Suppressor macrophage (primary cell): Measurements from ENCODE around the gene DNAAF6.
"Not testable (repeated sequence)": the region's sequence is repeated elsewhere in the genome, so short reads cannot be mapped to it uniquely, and the experiment has no call there.

Experiments
- DNase-seq, 4 experiments: peaks; one replicate each; pipeline ENCODE4 v3.0.0-alpha.2; 2020 to 2022
- total RNA-seq, 17 experiments: gene quantifications; one replicate each; lab custom pipeline; 2026; ENCODE audit warnings: mixed read lengths in 6 of 17, inconsistent platforms in 3 of 17; lab: John Stamatoyannopoulos, UW

Gene DNAAF6
- 0 to 0.33 (median 0) reads per million in 17 experiments for total RNA-seq

DNA sequence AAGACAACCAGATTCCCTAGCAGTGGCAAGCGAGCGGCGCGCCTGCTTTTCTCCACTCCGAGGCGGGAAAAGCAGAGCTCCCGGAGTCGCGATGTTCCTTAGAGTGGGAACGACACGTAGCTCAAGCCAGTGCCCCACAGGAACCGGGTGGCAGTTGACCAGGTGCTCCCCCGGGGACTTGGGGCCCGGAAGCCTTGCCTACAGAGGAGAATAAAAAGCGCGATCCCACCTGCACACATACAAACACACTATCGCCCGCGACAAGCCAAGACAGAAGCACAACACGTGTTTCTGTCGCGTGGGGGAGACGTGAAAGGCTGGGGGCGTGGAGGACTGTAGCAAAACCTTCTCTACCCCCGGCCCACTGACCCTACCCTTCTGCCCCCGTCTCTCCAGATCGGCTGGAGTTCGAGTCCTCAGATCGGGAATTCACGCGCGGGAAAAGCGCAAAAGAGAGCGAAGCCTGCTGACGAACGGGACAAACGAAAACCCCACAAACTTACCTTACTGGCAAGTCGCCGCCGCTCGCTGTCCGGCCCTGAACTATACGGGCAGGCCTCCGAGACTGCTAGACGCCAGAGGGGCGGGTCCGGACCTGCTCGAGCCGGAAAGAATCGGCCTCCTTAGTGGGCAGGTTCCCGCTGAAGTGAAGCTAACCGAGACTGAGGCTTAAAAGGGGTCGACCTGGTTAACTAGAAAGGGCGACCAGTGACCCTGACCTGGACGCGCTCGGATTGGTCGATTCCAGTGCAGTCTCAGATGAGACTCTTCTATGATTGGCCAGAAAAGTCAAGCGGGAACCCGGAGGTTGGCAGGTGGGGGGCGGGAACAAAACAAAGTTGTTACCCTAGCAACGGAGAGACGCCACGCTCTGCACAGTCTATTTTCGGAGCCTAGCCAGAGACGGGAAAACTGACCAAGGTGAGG lies at the start of gene DNAAF6, which contains the start of gene NUP62CL:
DNAAF6 (plus strand) TSS at position 842 of the 927 bp plus-strand sequence. CDS start 6,265 bp downstream, outside the sequence.
NUP62CL (minus strand) TSS at position 664 of the 927 bp plus-strand sequence. CDS start 31,287 bp downstream, outside the sequence.
- DNase-seq, result peak; percentile 18 to 56 (median 44)

DNA sequence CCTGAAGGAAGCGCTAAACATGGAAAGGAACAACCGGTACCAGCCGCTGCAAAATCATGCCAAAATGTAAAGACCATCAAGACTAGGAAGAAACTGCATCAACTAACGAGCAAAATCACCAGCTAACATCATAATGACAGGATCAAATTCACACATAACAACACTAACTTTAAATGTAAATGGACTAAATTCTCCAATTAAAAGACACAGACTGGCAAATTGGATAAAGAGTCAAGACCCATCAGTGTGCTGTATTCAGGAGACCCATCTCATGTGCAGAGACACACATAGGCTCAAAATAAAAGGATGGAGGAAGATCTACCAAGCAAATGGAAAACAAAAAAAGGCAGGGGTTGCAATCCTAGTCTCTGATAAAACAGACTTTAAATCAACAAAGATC lies 48.8 kb upstream of the DNAAF6 start:
- DNase-seq, result not testable (repeated sequence)

DNA sequence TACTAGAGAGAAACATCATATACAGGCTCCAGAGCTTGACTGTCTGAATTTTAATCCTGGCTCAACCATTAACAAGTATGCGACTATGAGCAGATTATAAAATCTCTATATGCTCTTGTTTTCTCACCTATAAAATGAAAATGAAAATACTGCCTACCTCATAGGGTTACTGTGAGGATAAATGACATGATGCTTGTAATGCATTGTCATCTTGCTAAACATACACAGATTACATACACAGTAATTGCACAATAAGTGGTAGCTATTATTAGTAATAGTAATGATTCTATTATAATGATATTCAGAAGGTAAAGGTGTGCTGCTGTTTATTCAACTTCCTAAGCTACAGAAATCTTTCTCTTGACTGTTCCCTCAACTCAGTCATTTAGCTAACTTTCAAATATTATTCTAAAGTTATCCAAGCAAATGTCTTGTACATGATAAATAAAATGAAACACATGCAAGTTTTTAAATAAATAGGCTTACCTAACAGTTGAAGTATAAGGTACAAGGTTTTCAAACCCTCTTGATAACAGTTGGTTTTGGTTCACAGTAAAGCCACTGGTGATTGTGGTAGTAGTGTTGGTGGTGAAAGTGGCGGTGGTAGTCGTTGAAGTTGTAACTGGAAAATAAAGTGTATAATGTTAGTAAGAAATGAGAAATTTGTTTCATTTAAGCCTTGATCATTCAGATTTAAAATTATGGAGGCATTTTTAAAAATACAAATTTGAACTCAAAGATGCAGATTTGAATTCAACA lies 39.1 kb upstream of the DNAAF6 start:
- DNase-seq, result no peak

DNA sequence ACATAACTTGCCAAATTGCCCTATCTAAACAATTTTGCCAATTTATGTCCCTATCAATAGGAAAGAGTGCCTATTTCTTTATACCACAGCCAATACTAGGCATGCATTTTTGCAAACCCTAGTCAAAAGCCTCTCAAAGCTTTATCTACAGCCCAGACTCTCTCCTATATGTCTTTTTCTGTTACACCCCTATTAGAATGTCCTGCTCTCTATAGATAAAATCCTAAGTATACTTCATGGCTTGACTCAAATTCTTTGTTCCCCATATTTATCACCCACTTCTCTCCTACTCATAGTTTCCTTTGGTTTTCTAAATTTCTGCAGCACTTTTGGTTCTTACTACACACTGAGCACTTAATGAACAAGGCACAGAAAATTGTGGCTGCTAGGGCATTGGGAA lies 38.2 kb upstream of the DNAAF6 start:
- peak in 1 of 4 experiments; percentile 0 for DNase-seq

GRCh38 chrX:107168712-107169111 lies 37.7 kb upstream of the DNAAF6 start:
- DNase-seq, result no peak

DNA sequence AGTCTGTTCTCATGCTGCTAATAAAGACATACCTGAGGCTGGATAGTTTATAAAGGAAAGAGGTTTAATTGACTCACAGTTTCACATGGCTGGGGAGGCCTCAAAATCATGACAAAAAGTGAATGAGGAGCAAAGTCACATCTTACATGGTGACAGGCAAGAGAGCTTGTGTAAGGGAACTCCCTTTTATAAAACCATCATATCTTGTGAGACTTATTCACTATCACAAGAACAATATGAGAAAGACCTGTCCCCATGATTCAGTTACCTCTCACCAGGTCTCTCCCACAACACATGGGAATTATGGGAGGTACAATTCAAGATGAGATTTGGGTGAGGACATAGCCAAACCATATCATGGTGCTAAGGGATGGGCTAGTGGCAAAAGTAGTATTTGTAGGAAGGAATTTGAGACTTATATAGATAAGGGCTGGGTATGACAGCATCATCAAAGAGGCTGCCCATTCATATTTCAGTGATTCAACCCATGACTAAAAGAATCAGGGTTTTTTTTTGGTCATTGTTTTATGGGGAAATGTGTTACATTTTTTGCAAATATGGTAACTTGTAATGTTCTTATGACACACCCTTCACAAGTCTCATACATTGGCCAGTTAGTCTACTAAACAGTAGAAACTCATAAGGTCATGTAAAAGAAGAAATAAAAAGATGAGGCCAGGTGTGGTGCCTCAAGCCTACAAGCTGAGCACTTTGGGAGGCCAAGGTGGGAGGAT lies 34.9 kb upstream of the DNAAF6 start:
- DNase-seq, result no peak

DNA sequence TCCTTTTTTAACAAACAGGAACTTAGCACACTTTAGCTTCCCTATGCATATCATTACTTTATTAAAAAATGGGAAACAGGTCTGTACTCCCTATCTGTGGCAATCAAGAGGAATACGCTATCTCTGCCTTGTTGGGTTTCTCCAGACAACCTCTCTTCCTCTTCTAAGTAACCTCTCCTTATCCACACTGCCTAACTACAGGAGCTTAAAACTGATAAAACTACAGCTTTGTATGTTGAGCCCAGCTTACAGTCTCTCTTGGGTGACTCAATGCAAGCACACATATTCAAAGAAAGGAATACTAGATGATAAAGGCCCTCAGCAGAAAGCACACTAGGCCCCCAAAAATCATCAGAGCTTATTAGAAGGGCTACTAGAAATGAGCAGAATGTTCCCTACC lies 9.1 kb upstream of the DNAAF6 start:
- no peak for DNase-seq

DNA sequence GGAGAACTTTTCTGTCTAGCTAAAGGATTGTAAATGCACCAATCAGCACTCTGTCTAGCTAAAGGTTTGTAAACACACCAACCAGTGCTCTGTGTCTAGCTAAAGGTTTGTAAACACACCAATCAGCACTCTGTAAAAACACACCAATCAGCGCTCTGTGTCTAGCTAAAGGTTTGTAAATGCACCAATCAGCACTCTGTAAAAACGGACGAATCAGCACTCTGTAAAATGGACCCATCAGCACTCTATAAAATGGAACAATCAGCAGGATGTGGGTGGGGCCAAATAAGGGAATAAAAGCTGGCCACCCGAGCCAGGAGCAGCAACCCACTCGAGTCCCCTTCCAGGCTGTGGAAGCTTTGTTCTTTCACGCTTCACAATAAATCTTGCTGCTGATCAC lies 8.3 kb upstream of the DNAAF6 start:
- DNase-seq, result not testable (repeated sequence)

DNA sequence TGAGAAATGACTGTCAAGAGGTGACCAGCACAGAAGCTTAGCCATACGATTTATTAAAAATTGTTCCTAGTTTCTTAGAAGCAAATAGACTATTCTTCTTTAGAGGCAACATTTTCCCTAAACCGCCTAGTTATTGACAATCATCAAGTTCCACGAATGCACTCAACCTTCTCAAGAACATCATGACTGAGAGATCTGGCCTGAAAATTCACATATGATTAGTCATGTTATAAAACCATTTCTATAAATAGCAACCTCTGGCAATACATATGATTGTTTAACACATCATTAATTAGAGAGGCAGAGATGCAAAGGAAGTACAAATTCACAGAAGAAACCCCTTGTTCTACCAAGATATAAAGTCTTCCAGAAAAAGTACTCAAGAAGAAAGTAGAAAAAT lies 6.9 kb upstream of the DNAAF6 start:
- no peak for DNase-seq

GRCh38 chrX:107204068-107204605 lies 2.3 kb upstream of the DNAAF6 start:
- DNase-seq, result peak in 1 of 4 experiments; percentile 0

DNA sequence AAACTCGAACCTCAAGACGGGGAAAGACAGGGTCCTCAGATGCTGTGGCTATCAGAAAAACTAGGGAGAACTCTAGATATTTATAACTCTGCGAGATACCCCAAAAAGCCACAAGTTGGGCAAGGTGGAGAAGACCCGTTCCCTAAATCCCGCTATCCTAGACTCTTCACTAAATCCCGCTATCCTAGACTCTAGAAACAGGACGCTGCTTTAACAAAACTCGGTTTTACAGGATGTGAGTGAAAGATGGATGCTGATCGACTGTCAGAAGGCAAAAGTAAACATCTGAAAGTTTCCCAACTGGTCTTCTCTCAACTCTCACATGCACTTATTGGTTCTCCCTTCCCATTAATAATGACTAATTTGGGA lies 270 bp downstream of the DNAAF6 start:
- no peak for DNase-seq

GRCh38 chrX:107207089-107207488 lies 678 bp downstream of the DNAAF6 start:
- no peak for DNase-seq

DNA sequence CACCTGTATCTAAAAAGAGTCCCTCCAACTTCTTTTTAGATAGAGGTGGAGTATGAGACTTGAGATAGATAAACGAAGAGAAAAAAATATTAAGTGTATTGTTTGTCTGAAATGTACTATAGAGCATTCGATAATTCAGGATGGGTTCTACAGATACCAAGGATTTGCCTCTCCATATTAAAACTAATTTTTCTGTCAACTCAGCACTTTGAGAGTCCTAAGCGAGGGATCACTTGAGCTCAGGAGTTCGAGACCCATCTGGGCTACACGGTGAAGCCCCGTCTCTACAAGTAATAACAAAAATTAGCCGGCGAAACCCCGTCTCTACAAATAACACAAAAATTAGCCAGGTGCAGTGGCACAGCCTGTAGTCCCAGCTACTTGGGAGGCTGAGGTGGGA lies 1.5 kb downstream of the DNAAF6 start:
- no peak for DNase-seq

- no peak for DNase-seq
These were observed 7.1 kb downstream of the DNAAF6 start for GRCh38 chrX:107213477-107213876.

DNA sequence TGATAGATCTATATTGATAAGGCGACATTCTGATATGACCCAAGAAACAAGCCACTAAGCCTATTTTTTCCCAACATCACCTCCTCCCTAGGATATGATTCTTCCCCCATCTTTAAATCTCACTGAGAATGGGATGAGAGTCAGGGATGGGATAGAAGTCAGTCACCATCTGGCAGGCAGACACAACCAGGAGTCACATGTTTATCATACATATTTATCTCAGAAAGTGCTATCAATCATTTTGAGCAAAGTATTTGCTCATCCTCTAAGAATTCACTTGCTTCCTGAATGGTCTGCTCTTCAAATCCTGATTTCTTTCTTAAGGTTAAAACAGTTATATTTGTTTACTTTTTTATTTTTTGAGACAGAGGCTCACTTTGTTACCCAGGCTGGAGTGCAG lies 20.3 kb downstream of the DNAAF6 start:
- DNase-seq, result no peak

DNA sequence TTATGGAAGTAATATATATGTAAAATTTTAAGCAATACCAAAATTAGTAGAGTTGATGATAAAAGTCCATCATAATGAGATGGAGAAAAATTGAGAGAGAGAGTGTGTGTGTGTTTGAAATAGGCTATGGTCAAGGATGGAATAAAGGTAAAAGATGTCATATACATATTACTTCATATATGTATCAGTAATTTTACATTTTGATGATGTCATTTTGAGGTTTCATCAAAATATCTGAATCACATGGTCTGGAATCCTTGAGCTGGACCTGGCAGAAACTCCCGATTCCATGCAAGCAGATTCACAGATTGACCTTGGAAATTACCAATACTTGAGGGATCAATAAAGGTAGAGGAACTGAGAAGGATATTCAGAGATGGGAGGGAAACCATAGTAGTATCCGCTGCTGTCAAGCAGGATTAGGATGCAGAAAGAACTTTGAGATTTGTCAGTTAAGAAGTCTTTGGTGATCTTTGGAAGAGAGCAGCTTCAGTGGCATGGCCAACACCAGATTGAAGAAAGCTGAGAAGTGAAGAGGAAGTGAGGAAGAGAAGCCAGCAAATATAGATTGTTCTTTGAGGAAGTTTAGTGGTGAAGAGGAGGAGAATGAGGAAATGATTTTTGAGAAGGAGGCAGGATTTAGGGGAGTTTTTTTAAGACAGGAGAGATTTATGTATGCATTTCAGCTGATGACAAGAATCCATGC lies 21.5 kb downstream of the DNAAF6 start:
- DNase-seq, result peak; percentile 1 to 52 (median 30)

GRCh38 chrX:107228486-107228819 lies 22.0 kb downstream of the DNAAF6 start:
- no peak for DNase-seq

DNA sequence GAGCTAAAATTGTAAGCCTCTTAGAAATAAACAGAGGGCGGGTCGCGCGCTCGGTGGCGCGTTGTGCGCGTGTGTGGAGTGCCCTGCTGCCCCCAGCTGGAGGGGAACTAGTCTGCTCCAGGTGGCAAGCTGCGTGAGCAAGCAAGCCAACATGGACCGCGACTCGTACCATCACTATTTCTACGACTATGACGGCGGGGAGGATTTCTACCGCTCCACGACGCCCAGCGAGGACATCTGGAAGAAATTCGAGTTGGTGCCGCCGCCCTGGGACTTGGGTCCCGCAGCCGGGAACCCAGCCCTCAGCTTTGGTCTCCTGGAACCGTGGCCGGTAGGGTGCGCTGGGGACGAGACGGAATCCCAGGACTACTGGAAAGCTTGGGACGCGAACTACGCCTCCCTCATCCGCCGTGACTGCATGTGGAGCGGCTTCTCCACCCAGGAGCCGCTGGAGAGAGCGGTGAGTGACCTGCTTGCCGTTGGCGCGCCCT lies 66.1 kb downstream of the DNAAF6 start:
- DNase-seq, result peak in 2 of 4 experiments; percentile 8

- no peak for DNase-seq
These were observed 67.4 kb downstream of the DNAAF6 start for GRCh38 chrX:107273795-107274194.

- no peak for DNase-seq
These were observed 82.3 kb downstream of the DNAAF6 start for GRCh38 chrX:107288676-107289075.

DNA sequence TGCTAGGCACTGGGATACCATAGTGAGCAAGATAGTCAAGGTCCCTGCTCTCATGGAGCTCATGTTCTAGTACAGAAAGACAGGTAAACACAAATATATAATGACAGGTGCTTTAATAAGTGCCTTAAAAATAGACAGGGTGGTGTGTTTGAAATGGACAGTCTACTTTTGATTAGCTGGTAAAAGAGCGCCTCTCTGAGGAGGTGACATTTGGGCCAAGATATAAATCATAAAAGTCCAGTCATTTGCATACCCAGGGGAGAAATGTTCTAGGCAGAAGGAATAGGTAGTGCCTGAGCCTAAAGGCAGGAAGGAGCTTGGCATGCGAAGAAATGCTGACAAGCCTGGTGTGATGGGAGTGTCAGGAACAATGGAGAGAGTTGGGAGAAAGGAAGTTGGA lies 83.6 kb downstream of the DNAAF6 start:
- DNase-seq, result no peak

DNA sequence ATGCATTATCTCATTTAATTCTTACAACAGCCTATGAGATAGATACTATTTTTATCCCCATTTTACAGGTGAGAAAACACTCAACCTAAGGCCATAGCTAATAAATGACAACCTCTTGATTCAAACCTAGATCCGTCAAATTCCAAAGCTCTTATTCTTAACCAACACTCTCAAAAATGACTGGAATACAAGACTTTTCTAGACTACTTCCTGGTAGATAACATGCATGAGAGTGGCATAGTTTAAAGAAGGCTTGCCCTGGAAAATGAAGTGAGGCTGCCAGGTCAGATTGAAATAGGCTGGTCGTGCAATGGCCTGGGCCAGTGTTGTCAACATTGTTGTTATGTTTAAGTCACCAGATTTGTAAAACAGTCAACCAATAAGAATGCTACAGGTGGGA lies 86.6 kb downstream of the DNAAF6 start:
- DNase-seq, result no peak
